Measurements from ENCODE around the gene CEP250. TPM values are rescaled to one million over a fixed set of nuclear protein-coding genes. Genes with fewer than 3 reads are reported as not detected.

The CEP250 gene
- total and polyA plus RNA-seq, 2 experiments from 2014 or later, result 39.1 to 61.5 TPM

DNA sequence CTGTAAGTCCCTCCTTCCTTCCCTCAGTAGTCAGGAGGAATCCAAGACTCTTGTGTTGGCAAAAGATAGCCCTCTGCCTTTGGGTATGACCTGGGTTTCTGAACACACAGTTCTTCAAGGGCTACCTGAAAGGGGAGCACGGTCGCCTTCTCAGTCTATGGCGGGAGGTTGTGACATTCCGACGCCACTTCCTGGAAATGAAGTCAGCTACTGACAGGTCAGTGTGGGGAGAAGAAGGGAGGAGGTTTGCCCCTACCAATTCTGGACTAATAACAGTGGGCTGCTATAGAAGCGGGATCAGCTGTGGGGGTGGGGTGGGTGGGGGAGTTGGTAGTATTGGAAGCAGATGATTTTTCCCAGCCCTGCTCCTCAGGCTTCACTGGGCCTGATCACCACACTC, 11.5 kb downstream of the CEP250 start:
- no peak for DNase-seq (ENCODE audit: low read depth in 1 of 2, low spot score in 1 of 2)
- Histone ChIP-seq H3K36me3 (peaks cover 41% of the 10 kb centered on the region), H3K4me3 (no peak overlapping the region), H3K9me3 (ENCODE audit: low read depth) (no peaks in the 10 kb centered on the region), H3K4me1 (ENCODE audit: low read depth) (peaks cover 9% of the 10 kb centered on the region), H3K27me3 (no peaks in the 10 kb centered on the region), H3K27ac (peak overlapping the region; percentile 85)
- TF ChIP-seq, protein P1, sequence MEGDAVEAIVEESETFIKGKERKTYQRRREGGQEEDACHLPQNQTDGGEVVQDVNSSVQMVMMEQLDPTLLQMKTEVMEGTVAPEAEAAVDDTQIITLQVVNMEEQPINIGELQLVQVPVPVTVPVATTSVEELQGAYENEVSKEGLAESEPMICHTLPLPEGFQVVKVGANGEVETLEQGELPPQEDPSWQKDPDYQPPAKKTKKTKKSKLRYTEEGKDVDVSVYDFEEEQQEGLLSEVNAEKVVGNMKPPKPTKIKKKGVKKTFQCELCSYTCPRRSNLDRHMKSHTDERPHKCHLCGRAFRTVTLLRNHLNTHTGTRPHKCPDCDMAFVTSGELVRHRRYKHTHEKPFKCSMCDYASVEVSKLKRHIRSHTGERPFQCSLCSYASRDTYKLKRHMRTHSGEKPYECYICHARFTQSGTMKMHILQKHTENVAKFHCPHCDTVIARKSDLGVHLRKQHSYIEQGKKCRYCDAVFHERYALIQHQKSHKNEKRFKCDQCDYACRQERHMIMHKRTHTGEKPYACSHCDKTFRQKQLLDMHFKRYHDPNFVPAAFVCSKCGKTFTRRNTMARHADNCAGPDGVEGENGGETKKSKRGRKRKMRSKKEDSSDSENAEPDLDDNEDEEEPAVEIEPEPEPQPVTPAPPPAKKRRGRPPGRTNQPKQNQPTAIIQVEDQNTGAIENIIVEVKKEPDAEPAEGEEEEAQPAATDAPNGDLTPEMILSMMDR (IDR thresholded peaks at IDR 0.05; ENCODE audit: low read depth, low read length), result no peak

DNA sequence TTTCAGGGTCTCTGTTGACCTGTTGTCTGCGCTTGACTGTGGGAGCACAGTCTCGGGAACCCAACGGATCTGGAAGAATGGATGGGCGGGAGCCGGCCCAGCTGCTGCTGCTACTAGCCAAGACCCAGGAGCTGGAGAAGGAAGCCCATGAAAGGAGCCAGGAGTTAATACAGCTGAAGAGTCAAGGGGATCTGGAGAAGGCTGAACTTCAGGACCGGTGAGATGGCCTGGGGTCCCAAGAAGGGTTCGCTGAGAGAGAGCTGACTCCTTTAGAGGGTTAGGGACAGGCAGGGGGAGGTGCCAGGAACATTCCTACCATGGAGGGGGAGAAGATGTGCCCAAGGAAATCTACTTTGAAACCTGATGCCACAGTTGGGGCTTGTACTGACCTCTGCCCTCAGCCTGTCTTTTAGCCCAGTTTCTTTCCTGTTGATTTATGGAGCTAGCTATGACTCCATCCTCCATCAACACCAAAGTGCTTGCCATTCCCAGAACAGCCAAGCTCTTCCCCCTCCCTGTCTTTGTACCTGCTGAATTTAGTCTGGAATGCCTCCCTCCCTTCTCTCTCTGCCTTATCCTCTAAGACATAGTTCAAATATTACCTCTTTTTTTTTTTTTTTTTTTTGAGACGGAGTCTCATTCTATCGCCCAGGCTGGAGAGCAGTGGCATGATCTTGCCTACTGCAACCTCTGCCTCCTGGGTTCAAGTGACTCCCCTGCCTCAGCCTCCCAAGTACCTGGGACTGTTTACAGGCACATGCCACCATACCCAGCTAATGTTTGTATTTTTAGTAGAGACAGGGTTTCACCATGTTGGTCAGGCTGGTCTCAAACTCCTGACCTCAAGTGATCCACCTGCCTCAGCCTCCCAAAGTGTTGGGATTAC, 12.2 kb downstream of the CEP250 start:
- Histone ChIP-seq H3K4me3 (no peak overlapping the region), H3K9me3 (ENCODE audit: low read depth) (no peaks in the 10 kb centered on the region), H3K4me1 (ENCODE audit: low read depth) (peaks cover 9% of the 10 kb centered on the region), H3K27me3 (no peaks in the 10 kb centered on the region), H3K27ac (peak overlapping the region; percentile 85), H3K36me3 (peaks cover 47% of the 10 kb centered on the region)
- TF ChIP-seq, protein P1 (IDR thresholded peaks at IDR 0.05; ENCODE audit: low read depth, low read length), result no peak
- peak; percentile 22 to 34 for DNase-seq (ENCODE audit: low read depth in 1 of 2, low spot score in 1 of 2)

DNA sequence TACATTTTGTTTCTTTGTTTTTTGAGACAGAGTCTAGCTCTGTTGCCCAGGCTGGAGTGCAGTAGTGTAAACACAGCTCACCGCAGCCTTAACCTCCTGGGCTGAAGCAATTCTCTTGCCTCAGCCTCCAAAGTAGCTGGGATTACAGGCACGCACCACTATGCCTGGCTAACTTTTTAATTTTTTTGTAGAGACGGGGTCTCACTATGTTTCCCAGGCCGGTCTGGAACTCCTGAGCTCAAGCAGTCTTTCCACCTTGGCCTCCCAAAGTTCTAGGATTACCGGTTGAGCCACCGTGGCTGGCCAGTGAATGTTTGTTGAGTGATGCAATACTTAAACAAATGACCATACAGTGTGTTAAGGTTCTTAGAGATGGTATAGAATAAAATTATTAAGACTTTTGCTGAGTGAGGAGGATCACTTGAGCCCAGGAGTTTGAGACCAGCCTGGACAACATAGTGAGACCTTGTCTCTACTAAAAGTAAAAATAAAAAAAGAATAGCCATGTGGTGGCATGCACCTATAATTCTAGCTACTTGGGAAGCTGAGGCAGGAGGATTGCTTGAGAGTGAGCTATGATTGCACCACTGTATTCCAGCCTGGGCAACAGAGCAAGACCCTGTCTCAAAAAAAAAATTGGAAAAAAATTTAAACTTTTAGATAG, 13.4 kb downstream of the CEP250 start:
- H3K9me3 ChIP-seq (ENCODE audit: low read depth), result no peaks in the 10 kb centered on the region
- no peak for DNase-seq (ENCODE audit: low read depth in 1 of 2, low spot score in 1 of 2)
- H3K27ac ChIP-seq, result peak overlapping the region; percentile 85
- peaks cover 9% of the 10 kb centered on the region for H3K4me1 ChIP-seq (ENCODE audit: low read depth)
- H3K36me3 ChIP-seq, result peaks cover 55% of the 10 kb centered on the region
- H3K27me3 ChIP-seq, result no peaks in the 10 kb centered on the region
- TF ChIP-seq, protein P1 (IDR thresholded peaks at IDR 0.05; ENCODE audit: low read depth, low read length), result no peak
- no peak overlapping the region for H3K4me3 ChIP-seq

DNA sequence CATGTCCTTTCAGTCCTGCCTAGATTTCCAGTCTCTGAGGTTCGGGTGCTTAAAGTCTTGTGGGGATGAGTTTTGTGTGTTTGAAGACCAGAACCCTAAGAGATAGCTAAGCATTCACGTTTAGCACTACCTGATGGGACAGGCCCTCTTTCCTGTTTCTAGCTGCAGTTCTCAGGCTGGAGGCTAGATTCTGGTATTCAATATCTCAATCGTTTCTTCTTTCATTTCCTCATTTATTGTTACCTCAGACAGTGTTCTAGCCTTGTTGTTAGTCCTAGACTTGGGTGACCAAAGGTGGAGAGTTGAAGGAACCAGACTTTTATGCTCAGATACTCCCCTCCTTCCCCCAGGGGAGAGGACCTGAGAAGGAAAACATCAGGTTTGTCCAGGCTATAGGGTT, 16.8 kb downstream of the CEP250 start:
- H3K36me3 ChIP-seq, result peaks cover 72% of the 10 kb centered on the region
- no peaks in the 10 kb centered on the region for H3K9me3 ChIP-seq (ENCODE audit: low read depth)
- no peak for DNase-seq (ENCODE audit: low read depth in 1 of 2, low spot score in 1 of 2)
- H3K27me3 ChIP-seq, result no peaks in the 10 kb centered on the region
- H3K4me1 ChIP-seq (ENCODE audit: low read depth), result peaks cover 7% of the 10 kb centered on the region
- TF ChIP-seq, protein P1 (IDR thresholded peaks at IDR 0.05; ENCODE audit: low read depth, low read length), result no peak
- H3K4me3 ChIP-seq, result no peak overlapping the region
- no peak overlapping the region for H3K27ac ChIP-seq

DNA sequence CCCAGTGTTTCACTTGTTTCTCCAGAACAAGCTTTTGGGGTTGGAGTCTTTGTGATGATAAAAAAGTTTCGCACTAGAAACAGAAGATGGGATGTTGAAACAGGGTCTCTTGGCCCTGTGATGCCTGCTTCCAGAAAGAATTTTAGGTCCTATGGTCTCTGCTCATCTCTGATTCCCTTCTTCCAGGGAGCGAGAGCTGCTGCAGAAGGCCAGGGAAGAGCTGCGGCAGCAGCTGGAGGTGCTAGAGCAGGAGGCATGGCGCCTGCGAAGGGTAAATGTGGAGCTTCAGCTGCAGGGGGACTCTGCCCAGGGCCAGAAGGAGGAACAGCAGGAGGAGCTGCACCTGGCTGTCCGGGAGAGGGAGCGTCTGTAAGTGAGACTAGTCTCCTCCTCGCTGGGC, 18.3 kb downstream of the CEP250 start:
- no peaks in the 10 kb centered on the region for H3K9me3 ChIP-seq (ENCODE audit: low read depth)
- H3K27me3 ChIP-seq, result no peaks in the 10 kb centered on the region
- peaks cover 84% of the 10 kb centered on the region for H3K36me3 ChIP-seq
- H3K4me3 ChIP-seq, result no peak overlapping the region
- TF ChIP-seq, protein P1 (IDR thresholded peaks at IDR 0.05; ENCODE audit: low read depth, low read length), result no peak
- no peaks in the 10 kb centered on the region for H3K4me1 ChIP-seq (ENCODE audit: low read depth)
- H3K27ac ChIP-seq, result no peak overlapping the region
- no peak for DNase-seq (ENCODE audit: low read depth in 1 of 2, low spot score in 1 of 2)

All from cardiac muscle cell (in vitro differentiated cells and primary cell).